WERI-Rb-1 (cell line): Measurements from ENCODE around the gene ACR.

Experiments
- DNase-seq: peaks from one replicate; pipeline ENCODE4 v3.0.0-alpha.2; 2020
- H3K27ac ChIP-seq: fragments of 250-450 bp; sonication (Bioruptor Pico); 2 replicates; pipeline ENCODE4 v1.5.1; 2020; ENCODE audit warnings: mild to moderate bottlenecking, moderate library complexity
- H3K27me3 ChIP-seq: fragments of 250-450 bp; sonication (Bioruptor Pico); 2 replicates; pipeline ENCODE4 v1.5.1; 2021; ENCODE audit warnings: mild to moderate bottlenecking, low read depth, moderate library complexity; ENCODE audit not compliant: insufficient read depth, severe bottlenecking
- H3K36me3 ChIP-seq: fragments of 250-450 bp; sonication (Bioruptor Pico); 2 replicates; pipeline ENCODE4 v1.5.1; 2020; ENCODE audit warnings: mild to moderate bottlenecking, moderate library complexity
- H3K4me3 ChIP-seq: 2 replicates; pipeline ENCODE4 v1.5.1; 2011; ENCODE audit warnings: low read depth, mild to moderate bottlenecking, control low read depth, low read length
- H3K9me3 ChIP-seq: fragments of 250-450 bp; sonication (Bioruptor Pico); 2 replicates; pipeline ENCODE4 v1.5.1; 2021; ENCODE audit warnings: mild to moderate bottlenecking, moderate library complexity; ENCODE audit not compliant: severe bottlenecking
- CTCF ChIP-seq: IDR thresholded peaks from 2 replicates; pipeline ENCODE4 v1.5.1; 2011; ENCODE audit warnings: low read depth, mild to moderate bottlenecking, control low read depth, inconsistent platforms, low read length

ACR gene

GRCh38 chr22:50705219-50705691 is 32.7 kb upstream of the ACR start:
- Histone ChIP-seq H3K36me3 (peaks cover 8% of the 10 kb centered on the region; the same call in 1 of the 2 replicates), H3K4me3 (no peak overlapping the region), H3K27me3 (no peaks in the 10 kb centered on the region), H3K9me3 (no peaks in the 10 kb centered on the region), H3K27ac (no peak overlapping the region)
- DNase-seq, result no peak
- TF ChIP-seq CTCF, result no peak

DNA sequence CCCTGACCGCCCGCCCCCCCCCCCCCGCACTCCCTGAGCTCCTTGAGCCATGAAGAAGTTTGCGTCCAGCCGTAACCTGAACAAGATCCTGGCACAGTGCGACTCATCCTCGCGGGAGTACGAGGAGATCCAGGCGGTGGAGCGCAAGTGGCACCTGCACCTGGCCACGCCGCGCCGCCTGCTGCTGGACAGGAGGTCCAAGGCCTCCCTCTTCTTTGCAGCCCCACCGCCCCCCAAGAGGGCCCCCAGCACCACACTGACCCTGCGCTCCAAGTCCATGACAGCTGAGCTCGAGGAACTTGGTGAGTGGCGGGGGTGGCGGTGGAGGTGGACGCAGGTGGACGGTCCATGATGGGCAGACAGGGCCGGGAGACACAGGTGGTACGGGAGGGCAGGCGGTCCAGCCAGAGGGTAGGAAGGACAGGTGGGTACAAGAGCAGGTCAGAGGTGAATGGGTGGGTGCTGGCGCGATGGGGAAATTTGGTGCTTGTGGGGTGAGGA is 32.1 kb upstream of the ACR start:
- TF ChIP-seq CTCF, result no peak
- DNase-seq, result no peak
- no peak overlapping the region for H3K4me3 ChIP-seq
- no peak overlapping the region for H3K27ac ChIP-seq
- H3K9me3 ChIP-seq, result no peaks in the 10 kb centered on the region
- H3K27me3 ChIP-seq, result no peaks in the 10 kb centered on the region
- H3K36me3 ChIP-seq, result peaks cover 8% of the 10 kb centered on the region; the same call in 1 of the 2 replicates

- H3K36me3 ChIP-seq, result peaks cover 8% of the 10 kb centered on the region; the same call in 1 of the 2 replicates
- no peak overlapping the region for H3K27ac ChIP-seq
- no peak for TF ChIP-seq CTCF
- H3K27me3 ChIP-seq, result no peaks in the 10 kb centered on the region
- no peak for DNase-seq
- H3K4me3 ChIP-seq, result no peak overlapping the region
- no peaks in the 10 kb centered on the region for H3K9me3 ChIP-seq
Observed at GRCh38 chr22:50706481-50707125, 31.4 kb upstream of the ACR start.

GRCh38 chr22:50708474-50708873 is 29.5 kb upstream of the ACR start:
- DNase-seq, result no peak
- no peaks in the 10 kb centered on the region for H3K27me3 ChIP-seq
- no peak for TF ChIP-seq CTCF

DNA sequence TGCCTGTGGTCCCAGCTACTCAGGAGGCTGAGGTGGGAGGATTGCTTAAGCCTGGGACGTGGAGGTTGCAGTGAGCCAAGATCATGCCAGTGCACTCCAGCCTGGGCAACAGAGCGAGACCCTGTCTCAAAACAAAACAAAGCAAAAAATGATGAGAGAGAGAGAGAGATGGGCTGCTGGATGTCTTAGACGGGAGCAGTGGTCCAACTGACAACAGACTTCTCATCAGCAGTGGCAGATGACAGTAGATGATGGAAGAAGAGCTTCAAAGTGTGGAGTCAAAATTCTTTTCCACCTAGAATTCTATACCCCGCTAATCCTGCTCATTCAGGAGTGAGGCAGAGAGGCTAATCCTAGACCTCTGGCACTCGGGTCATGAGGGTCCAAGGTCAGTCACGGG is 29.0 kb upstream of the ACR start:
- Histone ChIP-seq H3K4me3 (no peak overlapping the region), H3K9me3 (no peaks in the 10 kb centered on the region), H3K27ac (no peak overlapping the region), H3K27me3 (no peaks in the 10 kb centered on the region), H3K36me3 (peaks cover 8% of the 10 kb centered on the region; the same call in 1 of the 2 replicates)
- no peak for DNase-seq
- TF ChIP-seq CTCF, result no peak

More at GRCh38 chr22:50708474-50708873, 29.5 kb upstream of the ACR start:
- Histone ChIP-seq H3K27ac (no peak overlapping the region), H3K9me3 (no peaks in the 10 kb centered on the region), H3K4me3 (no peak overlapping the region), H3K36me3 (peaks cover 8% of the 10 kb centered on the region; the same call in 1 of the 2 replicates)
